Sigmoid colon (tissue), 7 donors: ENCODE results near the gene RASIP1. TPM values are rescaled to one million over a fixed set of nuclear protein-coding genes. Genes with fewer than 3 reads are reported as not detected.

Experiments used
- DNase-seq: peaks from one replicate; pipeline ENCODE4 v3.0.0-alpha.2; 2019
- H3K27ac ChIP-seq, 4 donors: fragments of 200-600 bp; sonication (generic); one replicate each; pipeline ENCODE4 v1.5.1; 2016 to 2019; ENCODE audit warnings: mild to moderate bottlenecking in 1 of 4
- H3K27me3 ChIP-seq, 3 donors: fragments of 200-600 bp; sonication (generic); one replicate each; pipeline ENCODE4 v1.5.1; 2019; ENCODE audit warnings: mild to moderate bottlenecking in 1 of 3
- H3K36me3 ChIP-seq, 4 donors: fragments of 200-600 bp; sonication (generic); one replicate each; pipeline ENCODE4 v1.5.1; 2016 to 2019
- H3K4me1 ChIP-seq, 4 donors: fragments of 200-600 bp; sonication (generic); one replicate each; pipeline ENCODE4 v1.5.1; 2017 to 2019
- H3K4me3 ChIP-seq, 4 donors: fragments of 200-600 bp; sonication (generic); one replicate each; pipeline ENCODE4 v1.5.1; 2017 to 2019; ENCODE audit warnings: mild to moderate bottlenecking in 2 of 4, moderate library complexity in 1 of 4
- H3K9me3 ChIP-seq, 4 donors: fragments of 200-600 bp in 3 of 4; sonication (generic) in 3 of 4; one replicate each; pipeline versions ENCODE4 v1.5.1 to v1.6.1; 2013 to 2019
- EP300 ChIP-seq, 4 donors: sonication (generic); formaldehyde crosslinking; IDR thresholded peaks; one replicate each; pipeline ENCODE4 v1.6.1; 2017; ENCODE audit warnings: antibody characterized with exemption in 4 of 4
- POLR2A ChIP-seq, 2 donors: fragments of 450-650 bp; IDR thresholded peaks; one replicate each; pipeline ENCODE4 v1.6.1; 2016; ENCODE audit warnings: antibody characterized with exemption in 2 of 2, mild to moderate bottlenecking in 2 of 2, moderate library complexity in 2 of 2
- POLR2AphosphoS5 ChIP-seq, 4 donors: sonication (generic); formaldehyde crosslinking; IDR thresholded peaks; one replicate each; pipeline ENCODE4 v1.6.1; 2017; ENCODE audit warnings: antibody characterized with exemption in 4 of 4
- WGBS, 2 donors: extraction: QIAGEN DNeasy Blood & Tissue Kit; methylation state at CpG; one replicate each; pipeline ENCODE4 v1.1.7; 2013; 5-methylcytosine and 5-hydroxymethylcytosine counted together
- intact Hi-C: fragments of 100-400 bp; cut with DNase I; formaldehyde crosslinking; loops from one replicate; pipeline ENCODE4 v1.15.1; 2023
- polyA plus RNA-seq, 3 donors: library from polyadenylated mRNA; stranded (reverse); fragments of 200-250 nt; gene quantifications; one replicate each; pipeline ENCODE4 v1.2.3, GENCODE V29; 2013
- total RNA-seq, 4 donors: library from RNA; depleted of rRNA; stranded (reverse); fragments of >200 nt; gene quantifications; one replicate each; pipeline ENCODE4 v1.1.0, GENCODE V29; 2016
- TF ChIP-seq, protein P1 (sequence below), 4 experiments: fragments of 450-650 bp in 3 of 4; fragments of 200-600 bp in 1 of 4; IDR thresholded peaks; one replicate each; pipeline ENCODE4 v1.5.1; 2016 to 2019; ENCODE audit warnings: antibody characterized with exemption in 4 of 4, mild to moderate bottlenecking in 3 of 4, moderate library complexity in 2 of 4
- donor health status: healthy with polysubstance abuse.
- donor health status: Bipolar disorder and iron deficiency.
- donor health status: healthy.

The RASIP1 gene
- total and polyA plus RNA-seq, 7 donors = 0.69 to 11.4 (median 6.0) TPM

- Histone ChIP-seq H3K9me3 (no peaks in the 10 kb centered on the region), H3K36me3 (no peaks in the 10 kb centered on the region), H3K27me3 (peaks cover 18 to 34% (median 25%) of the 10 kb centered on the region in 3 donors), H3K4me3 (no peak overlapping the region), H3K27ac (no peak overlapping the region), H3K4me1 (peaks cover 0 to 15% (median 13%) of the 10 kb centered on the region in 4 donors)
- TF ChIP-seq EP300 (IDR thresholded peaks at IDR 0.05) (no peak), POLR2A (IDR thresholded peaks at IDR 0.05) (no peak), POLR2AphosphoS5 (IDR thresholded peaks at IDR 0.05) (no peak)
- TF ChIP-seq, protein P1, sequence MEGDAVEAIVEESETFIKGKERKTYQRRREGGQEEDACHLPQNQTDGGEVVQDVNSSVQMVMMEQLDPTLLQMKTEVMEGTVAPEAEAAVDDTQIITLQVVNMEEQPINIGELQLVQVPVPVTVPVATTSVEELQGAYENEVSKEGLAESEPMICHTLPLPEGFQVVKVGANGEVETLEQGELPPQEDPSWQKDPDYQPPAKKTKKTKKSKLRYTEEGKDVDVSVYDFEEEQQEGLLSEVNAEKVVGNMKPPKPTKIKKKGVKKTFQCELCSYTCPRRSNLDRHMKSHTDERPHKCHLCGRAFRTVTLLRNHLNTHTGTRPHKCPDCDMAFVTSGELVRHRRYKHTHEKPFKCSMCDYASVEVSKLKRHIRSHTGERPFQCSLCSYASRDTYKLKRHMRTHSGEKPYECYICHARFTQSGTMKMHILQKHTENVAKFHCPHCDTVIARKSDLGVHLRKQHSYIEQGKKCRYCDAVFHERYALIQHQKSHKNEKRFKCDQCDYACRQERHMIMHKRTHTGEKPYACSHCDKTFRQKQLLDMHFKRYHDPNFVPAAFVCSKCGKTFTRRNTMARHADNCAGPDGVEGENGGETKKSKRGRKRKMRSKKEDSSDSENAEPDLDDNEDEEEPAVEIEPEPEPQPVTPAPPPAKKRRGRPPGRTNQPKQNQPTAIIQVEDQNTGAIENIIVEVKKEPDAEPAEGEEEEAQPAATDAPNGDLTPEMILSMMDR (IDR thresholded peaks at IDR 0.05) = no peak
- WGBS, 2 donors = 48 to 80% methylated on average over 5 of the region's 5 CpGs
- intact Hi-C loops = no loop called here
- no peak for DNase-seq
Measured at GRCh38 chr19:48755787-48756186, 15.4 kb upstream of the RASIP1 start.

- H3K27ac ChIP-seq = no peak within 1 kb of the TSS
- no peak for TF ChIP-seq EP300 (IDR thresholded peaks at IDR 0.05)
- TF ChIP-seq POLR2A (IDR thresholded peaks at IDR 0.05) = no peak
- no peak for TF ChIP-seq POLR2AphosphoS5 (IDR thresholded peaks at IDR 0.05)
- TF ChIP-seq, protein P1 (IDR thresholded peaks at IDR 0.05) = no peak
- intact Hi-C loops = no loop called here
- H3K4me1 ChIP-seq = peaks cover 0 to 15% (median 13%) of the 10 kb centered on the region in 4 donors
- no peak for DNase-seq
- H3K4me3 ChIP-seq = no peak within 1 kb of the TSS
- peaks cover 18 to 35% (median 32%) of the 10 kb centered on the region in 3 donors for H3K27me3 ChIP-seq
- WGBS, 2 donors = 71 to 86% methylated on average over 4 of the region's 4 CpGs
- no peaks in the 10 kb centered on the region for H3K36me3 ChIP-seq
- no peaks in the 10 kb centered on the region for H3K9me3 ChIP-seq
Measured at GRCh38 chr19:48755084-48755641, 14.8 kb upstream of the RASIP1 start, which contains the start of gene FGF21. Gene FGF21, plus strand, starts transcription at chr19:48755524. Its CDS starts 713 bp downstream, at chr19:48756237.

DNA sequence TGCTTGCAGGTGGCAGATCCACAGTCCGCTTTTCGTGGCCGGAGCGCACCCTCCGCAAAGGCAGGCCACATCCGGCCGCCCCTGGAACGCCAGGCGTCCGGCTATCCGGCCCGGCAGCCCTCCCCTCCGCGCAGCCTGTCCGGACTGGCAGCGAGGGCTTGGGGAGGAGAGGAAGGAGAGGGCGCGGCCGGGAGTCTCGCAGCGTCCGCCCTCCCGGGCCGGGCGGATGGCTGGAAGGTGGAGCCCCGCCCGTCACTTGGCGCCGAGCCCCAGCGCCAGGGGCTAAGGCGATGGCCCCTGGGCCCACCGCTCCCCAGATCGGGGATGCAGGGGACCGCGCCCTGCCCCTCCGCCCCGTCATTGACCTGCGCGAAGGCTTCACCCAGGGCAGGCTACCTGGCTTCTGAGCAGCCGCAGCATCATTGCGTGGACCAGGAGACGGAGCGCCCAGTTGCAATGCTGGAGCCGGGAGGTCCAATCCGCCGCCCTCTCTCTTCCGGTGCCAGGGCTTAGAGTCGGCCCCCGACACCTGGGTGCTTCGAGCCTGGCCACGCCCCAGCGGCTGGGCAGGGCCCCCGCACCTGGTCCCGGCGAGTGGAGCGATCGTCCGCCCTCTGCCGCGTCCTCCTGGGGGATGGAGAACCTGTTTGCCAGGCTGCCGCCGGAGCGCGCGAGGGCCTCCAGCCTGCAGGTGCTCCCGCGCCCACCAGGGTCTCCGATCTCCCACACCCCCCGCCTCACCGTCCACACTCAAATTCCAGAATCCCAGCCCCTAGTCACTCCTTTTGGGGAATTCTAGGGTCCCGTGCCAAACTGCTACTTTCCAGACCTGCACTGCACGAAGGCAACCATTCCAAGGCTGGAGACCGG, 12.3 kb upstream of the RASIP1 start, which contains the start of gene FUT1:
Gene FUT1, minus strand, starts transcription at position 146 of the 870 bp plus-strand sequence. CDS start 1,360 bp downstream, outside the sequence.
- H3K27me3 ChIP-seq = peaks cover 18 to 47% (median 39%) of the 10 kb centered on the region in 3 donors
- intact Hi-C loops = no loop called here
- WGBS, 2 donors = 1 to 2% methylated on average over 73 of the region's 73 CpGs
- H3K9me3 ChIP-seq = no peaks in the 10 kb centered on the region
- H3K4me1 ChIP-seq = peaks cover 0 to 15% (median 13%) of the 10 kb centered on the region in 4 donors
- DNase-seq = peak; percentile 72
- H3K27ac ChIP-seq = peak within 1 kb of the TSS in 1 of 4 donors; percentile 51
- peak in 2 of 4 donors; percentile 43 to 48 for TF ChIP-seq POLR2AphosphoS5 (IDR thresholded peaks at IDR 0.05)
- TF ChIP-seq EP300 (IDR thresholded peaks at IDR 0.05) = no peak
- no peaks in the 10 kb centered on the region for H3K36me3 ChIP-seq
- peak within 1 kb of the TSS in 3 of 4 donors; percentile 5 to 34 (median 25) for H3K4me3 ChIP-seq

DNA sequence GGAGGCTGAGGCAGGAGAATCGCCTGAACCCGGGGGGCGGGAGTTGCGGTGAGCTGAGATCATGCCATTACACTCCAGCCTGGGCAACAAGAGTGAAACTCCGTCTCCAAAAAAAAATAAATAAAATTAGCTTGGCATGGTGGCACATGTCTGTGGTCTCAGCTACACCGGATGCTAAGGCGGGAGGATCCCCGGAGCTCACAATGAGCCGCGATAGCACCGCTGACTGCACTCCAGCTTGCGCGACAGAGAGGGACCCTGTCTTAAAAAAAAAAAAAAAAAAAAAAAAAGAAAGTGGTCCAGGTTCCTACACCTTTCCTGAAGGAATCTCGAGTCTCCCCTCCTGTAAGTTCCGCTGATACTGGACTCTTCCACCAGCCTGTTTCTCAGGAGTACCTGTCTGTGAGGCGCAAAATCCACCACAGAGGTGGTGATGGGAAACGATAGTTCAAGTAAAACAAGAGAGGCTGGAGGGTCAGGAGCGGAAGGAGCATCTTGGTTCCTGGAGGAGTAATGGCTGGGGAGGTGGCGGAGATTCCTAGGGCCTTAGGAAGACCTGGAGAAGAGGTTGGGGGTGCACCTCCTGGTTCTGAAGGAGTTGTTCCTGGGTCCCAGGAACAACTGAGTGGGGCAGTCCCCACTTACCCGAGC, 11.6 kb upstream of the RASIP1 start:
- WGBS, 2 donors = 22 to 26% methylated on average over 20 of the region's 20 CpGs
- peaks cover 0 to 15% (median 13%) of the 10 kb centered on the region in 4 donors for H3K4me1 ChIP-seq
- peak overlapping the region in 1 of 4 donors; percentile 51 for H3K27ac ChIP-seq
- no peaks in the 10 kb centered on the region for H3K36me3 ChIP-seq
- DNase-seq = no peak
- peaks cover 18 to 48% (median 42%) of the 10 kb centered on the region in 3 donors for H3K27me3 ChIP-seq
- intact Hi-C loops = no loop called here
- peak overlapping the region in 3 of 4 donors; percentile 5 to 34 (median 25) for H3K4me3 ChIP-seq
- H3K9me3 ChIP-seq = no peaks in the 10 kb centered on the region
- TF ChIP-seq, protein P1 (IDR thresholded peaks at IDR 0.05) = no peak
- TF ChIP-seq POLR2A (IDR thresholded peaks at IDR 0.05) (no peak), POLR2AphosphoS5 (IDR thresholded peaks at IDR 0.05) (no peak), EP300 (IDR thresholded peaks at IDR 0.05) (no peak)
